Measurements from ENCODE around the gene ELMO1.
A peak's percentile ranks its signal among the peaks of the same experiment; 100 is the strongest.

ELMO1 gene

DNA sequence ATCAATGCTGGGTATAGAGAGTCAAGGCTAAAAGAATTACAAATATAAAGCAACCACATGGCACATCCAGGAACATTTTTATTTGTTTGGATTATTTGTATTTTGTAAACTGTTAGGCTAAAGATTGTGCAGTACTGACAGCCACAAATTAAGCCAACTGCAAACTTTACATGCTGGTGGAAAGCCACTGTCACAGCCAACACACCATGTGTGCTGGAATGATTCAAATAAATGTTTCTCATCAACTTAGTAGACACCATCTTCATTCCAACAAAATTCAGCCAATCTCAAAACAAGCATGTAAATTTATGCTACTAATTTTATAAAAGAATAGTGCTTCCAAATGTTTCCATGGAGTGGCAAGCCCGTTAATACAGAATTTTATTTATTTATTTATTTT, 211.8 kb downstream of the ELMO1 start:
- WGBS (ENCODE audit: extremely low coverage, insufficient coverage, low lambda C conversion rate), result no CpG with 5 or more reads among the region's 1 CpG
- Histone ChIP-seq H4K5ac (ENCODE audit: low read length) (no peak overlapping the region), H3K23ac (ENCODE audit: low read length) (no peak overlapping the region)

DNA sequence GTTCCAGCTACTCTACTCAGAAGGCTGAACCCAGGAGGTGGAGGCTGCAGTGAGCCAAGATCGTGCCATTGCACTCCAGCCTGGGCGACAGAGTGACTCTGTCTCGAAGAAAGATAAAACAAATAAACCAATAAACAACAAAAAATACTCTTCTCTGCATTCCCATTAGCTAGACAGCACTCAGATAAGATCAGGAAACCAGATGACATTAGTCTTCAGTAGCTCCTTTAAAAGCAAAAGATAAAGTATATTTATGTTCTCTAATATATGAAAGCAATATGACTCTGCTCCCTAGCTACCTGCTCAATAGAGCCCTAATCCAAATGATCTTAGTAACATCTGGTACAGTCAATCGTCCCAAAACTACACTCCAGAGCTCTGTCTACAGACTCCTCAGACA, 212.9 kb downstream of the ELMO1 start:
- no peaks in the 10 kb centered on the region for H3K79me1 ChIP-seq (ENCODE audit: low read length)

More for the DNA sequence above, 211.8 kb downstream of the ELMO1 start:
- H3K4me2 ChIP-seq (ENCODE audit: low read length), result no peak overlapping the region
- no peak for DNase-seq
- no peak overlapping the region for H4K8ac ChIP-seq (ENCODE audit: low read depth, low read length)
- no peak overlapping the region for H2AK5ac ChIP-seq (ENCODE audit: low read length)
- no peak overlapping the region for H3K9ac ChIP-seq (ENCODE audit: low read length)
- H3K79me2 ChIP-seq (ENCODE audit: control insufficient read depth, insufficient read depth, low read length), result no peaks in the 10 kb centered on the region
- H3K56ac ChIP-seq (ENCODE audit: low read length), result no peak overlapping the region
- H3K4me1 ChIP-seq (ENCODE audit: control insufficient read depth, low read depth, low read length), result no peaks in the 10 kb centered on the region
- no peak overlapping the region for H3K4me3 ChIP-seq (ENCODE audit: low read length)
- H2BK120ac ChIP-seq (ENCODE audit: low read depth, low read length), result no peak overlapping the region
- H2BK15ac ChIP-seq (replicated peaks; ENCODE audit: low read depth), result no peak overlapping the region
- no peak overlapping the region for H3K4ac ChIP-seq (ENCODE audit: low read depth, low read length)
- no peaks in the 10 kb centered on the region for H3K27me3 ChIP-seq (ENCODE audit: insufficient read depth, low read length, poor library complexity)
- H2BK5ac ChIP-seq (ENCODE audit: low read length), result no peak overlapping the region
- H3K27ac ChIP-seq (ENCODE audit: low read depth, low read length), result no peak overlapping the region
- no peaks in the 10 kb centered on the region for H3K79me1 ChIP-seq (ENCODE audit: low read length)
- H3K18ac ChIP-seq (ENCODE audit: low read length), result no peak overlapping the region
- no peaks in the 10 kb centered on the region for H3K36me3 ChIP-seq (ENCODE audit: control insufficient read depth, insufficient read depth, low read length)

GRCh38 chr7:37234928-37235327, 213.7 kb downstream of the ELMO1 start:
- Histone ChIP-seq H3K9ac (ENCODE audit: low read length) (no peak overlapping the region), H3K4me1 (ENCODE audit: control insufficient read depth, low read depth, low read length) (no peaks in the 10 kb centered on the region), H4K5ac (ENCODE audit: low read length) (no peak overlapping the region), H3K4me3 (ENCODE audit: low read length) (no peak overlapping the region), H3K79me1 (ENCODE audit: low read length) (no peaks in the 10 kb centered on the region), H4K8ac (ENCODE audit: low read depth, low read length) (no peak overlapping the region), H2AK5ac (ENCODE audit: low read length) (no peak overlapping the region), H3K4ac (ENCODE audit: low read depth, low read length) (no peak overlapping the region), H2BK120ac (ENCODE audit: low read depth, low read length) (no peak overlapping the region), H2BK5ac (ENCODE audit: low read length) (no peak overlapping the region), H3K36me3 (ENCODE audit: control insufficient read depth, insufficient read depth, low read length) (no peaks in the 10 kb centered on the region), H3K27ac (ENCODE audit: low read depth, low read length) (no peak overlapping the region), H3K56ac (ENCODE audit: low read length) (no peak overlapping the region), H3K79me2 (ENCODE audit: control insufficient read depth, insufficient read depth, low read length) (no peaks in the 10 kb centered on the region), H3K23ac (ENCODE audit: low read length) (no peak overlapping the region), H3K27me3 (ENCODE audit: insufficient read depth, low read length, poor library complexity) (no peaks in the 10 kb centered on the region), H2BK15ac (replicated peaks; ENCODE audit: low read depth) (no peak overlapping the region), H3K18ac (ENCODE audit: low read length) (no peak overlapping the region), H3K4me2 (ENCODE audit: low read length) (no peak overlapping the region)
- no CpG with 5 or more reads among the region's 1 CpG for WGBS (ENCODE audit: extremely low coverage, insufficient coverage, low lambda C conversion rate)
- peak; percentile 45 for DNase-seq

More for the DNA sequence above, 212.9 kb downstream of the ELMO1 start:
- H2BK15ac ChIP-seq (replicated peaks; ENCODE audit: low read depth), result no peak overlapping the region
- H2AK5ac ChIP-seq (ENCODE audit: low read length), result no peak overlapping the region
- H3K18ac ChIP-seq (ENCODE audit: low read length), result no peak overlapping the region
- H2BK5ac ChIP-seq (ENCODE audit: low read length), result no peak overlapping the region
- no peak overlapping the region for H2BK120ac ChIP-seq (ENCODE audit: low read depth, low read length)
- no peak overlapping the region for H3K27ac ChIP-seq (ENCODE audit: low read depth, low read length)
- DNase-seq, result no peak
- no peaks in the 10 kb centered on the region for H3K4me1 ChIP-seq (ENCODE audit: control insufficient read depth, low read depth, low read length)
- no peak overlapping the region for H3K4me3 ChIP-seq (ENCODE audit: low read length)
- H3K23ac ChIP-seq (ENCODE audit: low read length), result no peak overlapping the region
- H3K36me3 ChIP-seq (ENCODE audit: control insufficient read depth, insufficient read depth, low read length), result no peaks in the 10 kb centered on the region
- WGBS (ENCODE audit: extremely low coverage, insufficient coverage, low lambda C conversion rate), result no CpG with 5 or more reads among the region's 4 CpGs
- H3K79me2 ChIP-seq (ENCODE audit: control insufficient read depth, insufficient read depth, low read length), result no peaks in the 10 kb centered on the region
- no peaks in the 10 kb centered on the region for H3K27me3 ChIP-seq (ENCODE audit: insufficient read depth, low read length, poor library complexity)
- no peak overlapping the region for H3K4me2 ChIP-seq (ENCODE audit: low read length)
- no peak overlapping the region for H3K4ac ChIP-seq (ENCODE audit: low read depth, low read length)
- no peak overlapping the region for H4K8ac ChIP-seq (ENCODE audit: low read depth, low read length)
- H3K56ac ChIP-seq (ENCODE audit: low read length), result no peak overlapping the region
- H3K9ac ChIP-seq (ENCODE audit: low read length), result no peak overlapping the region
- no peak overlapping the region for H4K5ac ChIP-seq (ENCODE audit: low read length)

- no peaks in the 10 kb centered on the region for H3K27me3 ChIP-seq (ENCODE audit: insufficient read depth, low read length, poor library complexity)
Observed at GRCh38 chr7:37234334-37234733, 214.3 kb downstream of the ELMO1 start.

GRCh38 chr7:37231613-37232012, 217.1 kb downstream of the ELMO1 start:
- WGBS (ENCODE audit: extremely low coverage, insufficient coverage, low lambda C conversion rate), result no CpG with 5 or more reads among the region's 6 CpGs
- DNase-seq, result no peak
- Histone ChIP-seq H3K4ac (ENCODE audit: low read depth, low read length) (no peak overlapping the region), H3K23ac (ENCODE audit: low read length) (no peak overlapping the region), H3K4me3 (ENCODE audit: low read length) (no peak overlapping the region), H3K36me3 (ENCODE audit: control insufficient read depth, insufficient read depth, low read length) (no peaks in the 10 kb centered on the region), H3K4me1 (ENCODE audit: control insufficient read depth, low read depth, low read length) (no peaks in the 10 kb centered on the region), H3K27me3 (ENCODE audit: insufficient read depth, low read length, poor library complexity) (no peaks in the 10 kb centered on the region), H2BK5ac (ENCODE audit: low read length) (no peak overlapping the region), H4K8ac (ENCODE audit: low read depth, low read length) (no peak overlapping the region), H2BK15ac (replicated peaks; ENCODE audit: low read depth) (no peak overlapping the region), H3K4me2 (ENCODE audit: low read length) (no peak overlapping the region), H3K56ac (ENCODE audit: low read length) (no peak overlapping the region), H3K9ac (ENCODE audit: low read length) (no peak overlapping the region), H3K79me1 (ENCODE audit: low read length) (no peaks in the 10 kb centered on the region), H3K79me2 (ENCODE audit: control insufficient read depth, insufficient read depth, low read length) (no peaks in the 10 kb centered on the region), H3K18ac (ENCODE audit: low read length) (no peak overlapping the region), H3K27ac (ENCODE audit: low read depth, low read length) (no peak overlapping the region), H2AK5ac (ENCODE audit: low read length) (no peak overlapping the region), H2BK120ac (ENCODE audit: low read depth, low read length) (no peak overlapping the region), H4K5ac (ENCODE audit: low read length) (no peak overlapping the region)

More at GRCh38 chr7:37234334-37234733, 214.3 kb downstream of the ELMO1 start:
- H4K5ac ChIP-seq (ENCODE audit: low read length), result no peak overlapping the region
- H3K36me3 ChIP-seq (ENCODE audit: control insufficient read depth, insufficient read depth, low read length), result no peaks in the 10 kb centered on the region
- no peak overlapping the region for H2BK5ac ChIP-seq (ENCODE audit: low read length)
- H3K27ac ChIP-seq (ENCODE audit: low read depth, low read length), result no peak overlapping the region
- H3K4ac ChIP-seq (ENCODE audit: low read depth, low read length), result no peak overlapping the region
- no CpG with 5 or more reads among the region's 3 CpGs for WGBS (ENCODE audit: extremely low coverage, insufficient coverage, low lambda C conversion rate)
- no peak overlapping the region for H2AK5ac ChIP-seq (ENCODE audit: low read length)
- no peak for DNase-seq
- no peaks in the 10 kb centered on the region for H3K79me2 ChIP-seq (ENCODE audit: control insufficient read depth, insufficient read depth, low read length)
- H3K79me1 ChIP-seq (ENCODE audit: low read length), result no peaks in the 10 kb centered on the region
- no peak overlapping the region for H3K56ac ChIP-seq (ENCODE audit: low read length)
- no peak overlapping the region for H3K9ac ChIP-seq (ENCODE audit: low read length)
- H4K8ac ChIP-seq (ENCODE audit: low read depth, low read length), result no peak overlapping the region
- no peak overlapping the region for H2BK15ac ChIP-seq (replicated peaks; ENCODE audit: low read depth)
- no peak overlapping the region for H2BK120ac ChIP-seq (ENCODE audit: low read depth, low read length)
- no peak overlapping the region for H3K18ac ChIP-seq (ENCODE audit: low read length)
- H3K4me1 ChIP-seq (ENCODE audit: control insufficient read depth, low read depth, low read length), result no peaks in the 10 kb centered on the region
- H3K4me3 ChIP-seq (ENCODE audit: low read length), result no peak overlapping the region
- no peak overlapping the region for H3K4me2 ChIP-seq (ENCODE audit: low read length)
- no peak overlapping the region for H3K23ac ChIP-seq (ENCODE audit: low read length)

DNA sequence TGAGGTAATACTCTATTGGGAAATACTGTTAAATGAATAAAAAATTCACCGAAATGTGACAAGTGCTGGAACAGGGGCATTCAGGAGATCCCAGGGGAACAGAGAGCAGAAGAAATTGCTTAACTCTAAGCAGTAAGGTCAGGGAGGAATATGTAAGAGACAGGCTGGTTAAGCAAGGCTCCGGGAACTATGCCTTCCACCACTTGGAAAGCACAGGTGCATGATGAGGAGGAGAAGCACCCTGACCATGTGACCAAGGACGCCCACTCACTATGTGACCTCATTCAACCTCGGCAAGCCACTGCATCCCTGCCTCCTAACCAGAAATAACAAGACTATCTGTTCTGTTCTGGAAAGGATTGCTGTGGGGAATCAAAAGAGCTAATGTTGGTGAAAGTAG, 218.4 kb downstream of the ELMO1 start:
- Histone ChIP-seq H3K9ac (ENCODE audit: low read length) (no peak overlapping the region), H2BK5ac (ENCODE audit: low read length) (no peak overlapping the region), H3K4ac (ENCODE audit: low read depth, low read length) (no peak overlapping the region), H3K79me2 (ENCODE audit: control insufficient read depth, insufficient read depth, low read length) (no peaks in the 10 kb centered on the region), H3K27me3 (ENCODE audit: insufficient read depth, low read length, poor library complexity) (no peaks in the 10 kb centered on the region), H3K56ac (ENCODE audit: low read length) (no peak overlapping the region), H3K27ac (ENCODE audit: low read depth, low read length) (no peak overlapping the region), H2BK15ac (replicated peaks; ENCODE audit: low read depth) (no peak overlapping the region), H2BK120ac (ENCODE audit: low read depth, low read length) (no peak overlapping the region), H3K4me3 (ENCODE audit: low read length) (no peak overlapping the region), H4K5ac (ENCODE audit: low read length) (no peak overlapping the region), H3K79me1 (ENCODE audit: low read length) (no peaks in the 10 kb centered on the region), H3K4me1 (ENCODE audit: control insufficient read depth, low read depth, low read length) (peaks cover 2% of the 10 kb centered on the region), H3K23ac (ENCODE audit: low read length) (no peak overlapping the region), H3K4me2 (ENCODE audit: low read length) (no peak overlapping the region), H3K36me3 (ENCODE audit: control insufficient read depth, insufficient read depth, low read length) (no peaks in the 10 kb centered on the region), H4K8ac (ENCODE audit: low read depth, low read length) (no peak overlapping the region), H3K18ac (ENCODE audit: low read length) (no peak overlapping the region), H2AK5ac (ENCODE audit: low read length) (no peak overlapping the region)
- no CpG with 5 or more reads among the region's 4 CpGs for WGBS (ENCODE audit: extremely low coverage, insufficient coverage, low lambda C conversion rate)
- DNase-seq, result no peak
